ENCODE results near the gene BMPR1A. TPM values are rescaled to one million over a fixed set of nuclear protein-coding genes. Genes with fewer than 3 reads are reported as not detected.

BMPR1A gene
- total and polyA plus RNA-seq, 2 experiments from 2014 or later, result 14.2 to 82.5 TPM

GRCh38 chr10:86905429-86905828, 149.0 kb downstream of the BMPR1A start:
- ATAC-seq (no peak), DNase-seq (ENCODE audit: low spot score) (no peak)
- Mint-ChIP-seq H3K27me3 (ENCODE audit: insufficient read depth, low read depth, poor library complexity) (peaks cover 2% of the 10 kb centered on the region), H3K36me3 (ENCODE audit: low read depth) (peaks cover 80% of the 10 kb centered on the region), H3K4me1 (no peaks in the 10 kb centered on the region), H3K27ac (no peak overlapping the region), H3K4me3 (no peak overlapping the region), H3K9me3 (no peaks in the 10 kb centered on the region)
- TF ChIP-seq NANOG (IDR thresholded peaks at IDR 0.05; ENCODE audit: borderline replicate concordance) (no peak), ZNF331 (CRISPR knock-in tag; IDR thresholded peaks at IDR 0.05; ENCODE audit: low read depth) (no peak)
- H3K4me3 ChIP-seq, result no peak overlapping the region
- no peak overlapping the region for H3K4me2 ChIP-seq
- H3K9me2 ChIP-seq (ENCODE audit: insufficient read depth), result no peaks in the 10 kb centered on the region
- H3K36me3 ChIP-seq (ENCODE audit: insufficient read depth), result peaks cover 29% of the 10 kb centered on the region; the same call in 1 of the 2 replicates
- H3K4me1 ChIP-seq (ENCODE audit: insufficient read depth), result no peaks in the 10 kb centered on the region
- H3F3A ChIP-seq (replicated peaks; ENCODE audit: low read depth), result no peaks in the 10 kb centered on the region
- no peaks in the 10 kb centered on the region; the same call in 1 of the 2 replicates for H4K20me1 ChIP-seq (replicated peaks; ENCODE audit: insufficient read depth)
- H3K27me3 ChIP-seq (ENCODE audit: insufficient read depth), result no peaks in the 10 kb centered on the region
- peaks cover 18% of the 10 kb centered on the region; the same call in 1 of the 2 replicates for H3K79me2 ChIP-seq (replicated peaks; ENCODE audit: insufficient read depth)
- H3K27ac ChIP-seq (ENCODE audit: low read depth), result no peak overlapping the region
- H2AFZ ChIP-seq, result no peak overlapping the region

- no peak overlapping the region for H3K27ac ChIP-seq (ENCODE audit: low read depth)
- DNase-seq (ENCODE audit: low spot score) (no peak), ATAC-seq (no peak)
- no peak overlapping the region for H3K4me3 ChIP-seq
- Mint-ChIP-seq H3K27ac (no peak overlapping the region), H3K4me1 (no peaks in the 10 kb centered on the region), H3K9me3 (no peaks in the 10 kb centered on the region), H3K36me3 (ENCODE audit: low read depth) (peaks cover 68% of the 10 kb centered on the region), H3K27me3 (ENCODE audit: insufficient read depth, low read depth, poor library complexity) (peaks cover 3% of the 10 kb centered on the region), H3K4me3 (no peak overlapping the region)
- peaks cover 58% of the 10 kb centered on the region for H3K36me3 ChIP-seq (ENCODE audit: insufficient read depth)
- no peak overlapping the region for H2AFZ ChIP-seq
- peaks cover 3% of the 10 kb centered on the region; the same call in 1 of the 2 replicates for H3F3A ChIP-seq (replicated peaks; ENCODE audit: low read depth)
- H4K20me1 ChIP-seq (replicated peaks; ENCODE audit: insufficient read depth), result 0 out of 2 replicates have a peak, but pooled peaks cover 13% of the 10 kb centered on the region
- H3K27me3 ChIP-seq (ENCODE audit: insufficient read depth), result no peaks in the 10 kb centered on the region
- no peak overlapping the region for H3K4me2 ChIP-seq
- H3K4me1 ChIP-seq (ENCODE audit: insufficient read depth), result no peaks in the 10 kb centered on the region
- no peaks in the 10 kb centered on the region for H3K79me2 ChIP-seq (replicated peaks; ENCODE audit: insufficient read depth)
- H3K9me2 ChIP-seq (ENCODE audit: insufficient read depth), result no peaks in the 10 kb centered on the region
- no peak for TF ChIP-seq ZNF462 (CRISPR knock-in tag; IDR thresholded peaks at IDR 0.05)
- TF ChIP-seq NANOG (IDR thresholded peaks at IDR 0.05; ENCODE audit: borderline replicate concordance), result no peak
- TF ChIP-seq EZH2 (IDR thresholded peaks at IDR 0.05; ENCODE audit: low read depth, unreplicated experiment), result no peak
These were observed 158.3 kb downstream of the BMPR1A start for GRCh38 chr10:86914734-86915133.
